ENCODE results near the gene FBXW4.
"Not testable (repeated sequence)": the region's sequence is repeated elsewhere in the genome, so short reads cannot be mapped to it uniquely, and the experiment has no call there.

FBXW4 gene

DNA sequence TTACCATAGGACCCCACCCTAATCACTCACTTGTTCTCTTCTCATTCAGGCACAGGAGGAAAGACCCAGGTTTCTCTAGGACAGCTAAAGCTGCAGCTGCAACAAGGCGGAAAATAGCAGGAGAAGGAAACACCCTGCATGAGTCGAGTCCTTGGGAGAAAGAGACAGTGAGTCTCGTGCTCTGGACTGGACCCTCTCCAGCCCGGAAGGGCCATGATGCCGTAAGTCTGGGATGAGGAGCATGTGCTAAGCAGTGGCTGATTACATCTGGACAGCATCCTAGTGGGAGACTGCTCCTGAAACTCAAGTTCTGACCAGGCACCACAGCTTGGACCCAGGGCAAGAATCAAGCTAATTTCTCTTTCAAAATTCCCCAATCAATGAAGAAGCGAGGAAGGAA, 39.4 kb downstream of the FBXW4 start:
- no peak for DNase-seq (ENCODE audit: low read depth in 2 of 2)

DNA sequence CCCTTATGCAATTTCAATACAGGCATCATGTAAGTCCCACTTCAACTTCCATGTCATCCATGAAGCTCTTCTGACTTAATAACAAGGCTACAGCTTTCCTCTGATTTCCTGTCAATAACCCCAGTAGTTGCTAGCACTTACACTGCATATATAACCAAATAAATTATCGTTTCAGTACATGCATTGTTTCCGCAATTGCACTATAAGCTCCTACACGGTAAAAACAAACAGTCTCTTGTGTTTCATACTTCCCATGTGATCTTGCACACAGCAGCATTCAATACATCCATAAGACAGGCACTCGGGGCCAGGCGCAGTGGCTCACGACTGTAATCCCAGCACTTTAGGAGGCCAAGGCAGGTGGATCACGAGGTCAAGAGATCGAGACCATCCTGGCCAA, 41.4 kb downstream of the FBXW4 start:
- DNase-seq (ENCODE audit: low read depth in 2 of 2): no peak

DNA sequence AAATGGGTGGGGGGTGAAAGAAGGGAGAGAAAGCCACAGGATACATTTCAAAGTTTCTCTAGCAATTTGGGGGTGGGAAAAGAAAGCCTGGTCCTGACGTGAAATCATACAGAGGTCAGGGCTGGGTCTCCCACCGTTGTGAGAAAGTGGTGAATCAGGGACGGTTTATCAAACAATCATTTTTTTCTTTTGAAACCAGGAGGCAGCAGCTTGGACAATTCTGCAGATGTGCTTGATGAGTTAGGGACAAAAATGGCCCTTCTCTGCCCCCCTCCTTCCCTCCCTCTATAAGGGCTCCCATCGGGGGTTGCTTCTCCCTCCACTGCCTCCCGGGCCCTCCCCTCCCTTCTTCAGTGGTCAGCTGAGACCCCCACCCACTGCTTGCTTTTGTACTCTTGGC, 43.6 kb downstream of the FBXW4 start:
- DNase-seq (ENCODE audit: low read depth in 2 of 2): no peak

DNA sequence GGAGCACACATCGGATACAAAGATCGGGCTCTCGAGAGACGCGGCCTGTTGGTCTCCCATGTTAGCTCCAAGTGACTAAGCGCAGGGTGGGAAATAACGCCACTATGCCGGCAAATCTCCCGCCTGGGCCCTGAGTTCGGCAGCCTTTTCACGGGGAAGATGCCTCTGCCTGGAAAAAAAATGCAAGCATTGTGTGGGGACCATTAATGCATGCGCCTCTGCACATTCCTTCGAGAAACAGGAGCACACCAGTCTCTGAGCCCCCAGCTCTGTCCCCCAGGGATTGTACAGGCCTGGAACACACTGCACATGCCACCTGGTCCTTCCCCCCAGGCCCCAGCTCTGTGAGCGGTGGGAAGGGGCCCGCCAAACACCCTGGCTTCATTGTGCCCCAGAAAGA, 44.1 kb downstream of the FBXW4 start:
- DNase-seq (ENCODE audit: low read depth in 2 of 2): no peak

DNA sequence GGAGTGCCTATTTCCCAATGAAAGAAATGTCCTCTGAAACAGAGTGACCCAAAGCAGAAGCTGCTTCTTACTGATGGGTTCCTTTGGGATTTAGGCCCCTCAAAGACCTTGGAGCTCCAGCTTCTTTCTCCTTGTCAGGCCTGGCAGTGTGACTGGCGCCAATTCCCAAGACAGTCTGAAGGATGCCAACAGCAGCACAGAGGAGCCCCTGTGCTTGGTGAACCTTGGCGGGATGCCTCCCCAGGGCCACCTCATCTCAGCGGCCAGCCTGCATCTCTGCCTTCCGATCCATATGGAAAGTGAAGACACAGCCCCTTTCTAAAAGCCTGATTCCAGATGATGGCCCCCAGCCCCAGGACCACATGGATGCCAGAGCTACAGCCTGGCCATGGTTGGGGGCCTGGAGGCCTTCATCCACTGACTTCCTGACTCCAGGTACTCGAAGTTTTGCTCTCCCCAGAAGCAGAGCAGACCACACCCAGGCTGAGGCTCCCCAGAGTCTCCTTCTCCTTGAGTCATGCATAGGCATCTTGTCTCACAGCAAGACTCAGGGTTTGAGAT, 45.4 kb downstream of the FBXW4 start:
- DNase-seq (ENCODE audit: low read depth in 2 of 2): no peak

DNA sequence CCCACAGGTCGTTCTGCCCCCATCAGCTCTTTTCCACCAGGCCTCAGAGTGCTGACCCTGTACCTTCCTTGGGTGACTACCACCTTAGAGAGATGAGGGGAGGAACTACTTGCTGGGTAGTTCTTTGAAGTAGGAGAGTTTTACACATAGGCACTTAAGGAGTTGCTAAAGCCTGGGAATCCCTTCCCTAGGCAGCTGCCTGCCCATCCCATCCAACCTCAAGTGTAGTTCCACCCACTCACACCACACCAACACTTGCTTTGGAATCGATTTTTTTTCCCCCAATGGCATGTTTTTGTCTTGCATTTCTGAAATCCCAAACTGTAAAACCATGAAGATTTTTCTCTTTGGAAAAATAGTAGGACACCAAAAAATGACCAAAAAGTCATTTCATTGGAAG, 47.7 kb downstream of the FBXW4 start:
- no peak for DNase-seq (ENCODE audit: low read depth in 2 of 2)

DNA sequence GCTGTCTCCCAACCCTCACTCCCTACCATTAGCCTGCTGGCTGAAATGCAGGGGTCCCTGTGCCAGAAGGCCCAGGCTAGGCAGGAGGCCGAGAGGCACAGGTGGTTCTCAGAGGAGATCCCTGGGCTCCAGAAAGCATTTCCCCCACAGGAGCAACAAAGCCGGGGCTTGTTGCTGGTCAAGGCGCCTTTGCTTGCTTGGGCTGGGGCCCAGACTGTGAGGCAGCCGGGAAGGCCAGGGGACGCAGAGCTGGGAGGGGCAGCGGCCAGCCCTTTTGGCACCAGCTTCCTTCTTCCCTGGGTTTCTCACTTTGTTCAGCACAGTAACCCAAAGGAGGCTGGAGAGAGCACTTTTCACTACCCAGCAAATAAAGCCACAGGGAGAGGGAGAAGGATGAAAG, 48.6 kb downstream of the FBXW4 start:
- DNase-seq (ENCODE audit: low read depth in 2 of 2): no peak

DNA sequence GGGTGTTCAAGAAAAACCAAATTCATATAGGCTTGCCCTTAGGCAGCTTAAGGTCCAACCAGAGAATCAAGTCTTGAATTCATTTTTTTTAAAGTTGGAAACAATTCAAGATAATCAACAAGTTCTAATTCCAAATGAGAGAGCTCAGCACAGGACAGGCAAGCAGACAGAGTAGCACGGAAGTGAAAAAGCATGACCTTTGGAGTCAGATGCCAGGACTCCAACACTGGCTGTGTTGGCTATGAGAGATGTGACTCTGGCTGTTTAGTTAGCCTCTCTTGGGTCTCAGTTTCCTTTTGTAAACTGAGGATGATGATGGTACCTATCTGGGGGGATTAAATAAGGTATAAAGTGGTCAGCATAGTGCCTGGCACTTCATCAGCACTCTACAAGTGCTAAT, 49.3 kb downstream of the FBXW4 start:
- no peak for DNase-seq (ENCODE audit: low read depth in 2 of 2)

DNA sequence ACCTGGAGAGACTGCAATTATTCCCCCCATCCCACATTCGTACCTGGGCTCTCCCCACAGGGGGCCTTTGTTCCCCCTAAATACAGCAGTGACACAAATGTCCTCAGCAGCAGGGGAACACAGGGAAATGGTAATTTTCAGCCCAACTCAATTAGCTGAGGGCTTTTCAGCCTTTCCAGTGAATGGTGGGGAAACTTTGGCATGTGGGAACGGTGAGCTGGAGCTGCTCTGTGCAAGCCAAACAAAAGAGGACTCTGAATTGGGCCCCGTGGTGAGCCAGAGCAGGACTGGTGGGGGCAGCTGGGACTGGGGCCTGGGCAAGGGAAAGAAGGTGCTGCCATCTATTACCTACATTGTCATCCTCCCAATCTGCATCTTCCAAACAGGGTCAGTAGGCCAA, 51.0 kb downstream of the FBXW4 start:
- DNase-seq (ENCODE audit: low read depth in 2 of 2): no peak

DNA sequence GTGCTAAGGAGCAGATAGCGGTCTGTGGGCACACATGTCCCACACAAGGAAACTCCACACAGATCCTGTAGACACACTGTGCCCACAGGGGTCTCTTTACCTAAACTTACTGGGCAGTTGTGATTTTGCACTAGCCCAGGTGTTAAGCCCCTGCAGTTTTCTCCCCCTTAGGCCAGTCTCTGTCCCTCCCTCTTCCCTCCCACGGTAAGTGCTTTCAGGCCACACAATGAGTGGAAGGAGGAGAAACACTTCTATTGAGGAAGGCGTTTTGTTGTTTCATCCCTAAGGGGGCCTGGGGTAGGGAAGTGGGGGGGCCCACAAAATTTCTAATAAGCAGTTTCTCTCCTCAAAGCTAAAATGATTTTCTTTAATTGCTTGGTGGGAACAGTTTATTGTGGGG, 51.4 kb downstream of the FBXW4 start:
- no peak for DNase-seq (ENCODE audit: low read depth in 2 of 2)

DNA sequence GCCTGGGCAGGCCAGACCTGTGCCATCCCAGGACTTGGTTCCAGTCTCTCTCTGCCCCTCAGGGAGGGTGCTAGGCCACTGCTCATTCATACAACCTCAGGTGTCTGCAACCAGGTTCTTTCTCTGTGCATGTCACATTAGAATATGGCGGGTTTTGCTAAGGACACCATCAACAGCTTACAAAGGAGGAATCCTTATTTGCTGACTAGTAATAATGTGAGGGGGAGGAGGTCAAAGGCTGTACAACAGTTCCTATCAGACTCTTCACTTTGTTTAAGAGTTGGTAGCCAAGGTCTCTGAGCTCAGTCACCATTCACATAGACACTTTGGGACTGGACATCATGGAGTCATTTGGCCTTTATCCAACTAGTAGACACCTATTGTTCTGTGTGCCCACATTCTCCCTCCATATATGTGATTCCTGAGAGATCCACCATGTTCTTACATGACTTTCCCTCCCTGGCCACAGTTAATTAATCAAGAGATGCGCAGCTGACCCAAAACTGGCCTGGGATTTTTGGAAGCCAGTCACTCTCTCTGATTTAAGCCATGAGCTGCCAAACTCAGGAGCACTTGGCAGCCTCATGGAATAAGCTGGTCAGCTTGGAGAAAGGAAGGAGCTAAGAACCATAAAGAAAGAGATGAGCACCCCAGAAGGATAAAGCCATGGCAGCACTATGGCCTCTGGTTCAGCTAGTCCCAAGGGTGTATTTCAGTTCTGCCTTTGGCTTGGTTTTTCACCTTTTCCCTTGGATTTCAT, 55.6 kb downstream of the FBXW4 start:
- no peak for DNase-seq (ENCODE audit: low read depth in 2 of 2)

DNA sequence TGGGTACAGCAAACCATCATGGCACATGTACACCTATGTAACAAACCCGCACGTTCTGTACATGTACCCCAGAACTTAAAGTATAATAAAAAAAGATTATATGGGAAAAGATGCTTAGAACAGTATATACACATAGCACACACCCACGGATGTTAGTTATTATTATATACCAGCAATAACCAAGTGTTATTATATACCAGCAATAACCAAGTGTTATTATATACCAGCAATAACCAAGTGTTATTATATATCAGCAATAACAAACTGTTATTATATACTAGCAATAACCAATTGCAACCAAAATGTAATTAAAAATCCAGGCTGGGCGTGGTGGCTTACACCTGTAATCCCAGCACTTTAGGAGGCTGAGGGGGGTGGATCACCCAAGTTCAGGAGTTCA, 61.5 kb downstream of the FBXW4 start:
- not testable (repeated sequence) for DNase-seq (ENCODE audit: low read depth in 2 of 2)

DNA sequence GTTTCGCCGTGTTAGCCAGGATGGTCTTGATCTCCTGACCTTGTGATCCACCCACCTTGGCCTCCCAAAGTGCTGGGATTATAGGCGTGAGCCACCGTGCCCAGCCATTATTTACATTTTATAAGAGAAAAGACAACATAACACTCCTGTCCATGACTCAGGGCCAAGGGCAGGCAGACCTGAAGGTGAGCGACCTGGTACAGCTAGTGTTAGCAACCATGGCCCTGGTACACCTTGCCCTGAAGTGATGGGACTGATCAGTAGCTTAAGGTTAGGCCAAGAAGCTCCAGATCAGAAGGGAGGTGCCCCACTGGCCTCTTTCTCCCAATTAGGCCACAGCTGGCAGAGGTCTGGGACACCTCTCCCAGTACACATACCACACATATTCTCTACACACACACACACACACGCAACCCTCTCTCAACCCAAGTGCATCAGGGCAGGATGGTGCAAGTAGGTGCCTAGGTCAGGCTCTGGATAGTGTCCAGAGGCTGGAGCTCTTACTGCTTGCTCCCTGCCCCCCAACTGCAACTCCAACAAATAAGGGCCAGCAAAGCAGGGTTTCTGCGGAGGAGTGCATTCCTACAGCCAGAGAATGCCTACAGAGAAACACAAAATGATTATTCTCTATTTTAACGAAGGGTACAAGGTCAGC, 63.0 kb downstream of the FBXW4 start:
- DNase-seq (ENCODE audit: low read depth in 2 of 2): no peak

DNA sequence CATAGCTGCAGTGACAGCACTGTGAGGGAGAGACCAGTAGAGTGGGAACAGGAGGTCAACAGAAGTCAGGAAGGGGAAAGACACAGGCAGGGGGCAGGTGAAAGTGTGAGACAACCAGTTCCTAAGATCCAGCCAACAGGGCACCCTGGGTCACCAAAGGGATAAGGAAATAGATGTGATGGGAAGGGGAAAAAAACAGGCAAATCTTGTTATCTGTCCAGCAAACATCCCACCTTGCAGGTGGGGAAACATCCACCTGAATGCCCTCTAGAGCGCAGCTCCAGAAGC, 64.4 kb downstream of the FBXW4 start:
- no peak for DNase-seq (ENCODE audit: low read depth in 2 of 2)

DNA sequence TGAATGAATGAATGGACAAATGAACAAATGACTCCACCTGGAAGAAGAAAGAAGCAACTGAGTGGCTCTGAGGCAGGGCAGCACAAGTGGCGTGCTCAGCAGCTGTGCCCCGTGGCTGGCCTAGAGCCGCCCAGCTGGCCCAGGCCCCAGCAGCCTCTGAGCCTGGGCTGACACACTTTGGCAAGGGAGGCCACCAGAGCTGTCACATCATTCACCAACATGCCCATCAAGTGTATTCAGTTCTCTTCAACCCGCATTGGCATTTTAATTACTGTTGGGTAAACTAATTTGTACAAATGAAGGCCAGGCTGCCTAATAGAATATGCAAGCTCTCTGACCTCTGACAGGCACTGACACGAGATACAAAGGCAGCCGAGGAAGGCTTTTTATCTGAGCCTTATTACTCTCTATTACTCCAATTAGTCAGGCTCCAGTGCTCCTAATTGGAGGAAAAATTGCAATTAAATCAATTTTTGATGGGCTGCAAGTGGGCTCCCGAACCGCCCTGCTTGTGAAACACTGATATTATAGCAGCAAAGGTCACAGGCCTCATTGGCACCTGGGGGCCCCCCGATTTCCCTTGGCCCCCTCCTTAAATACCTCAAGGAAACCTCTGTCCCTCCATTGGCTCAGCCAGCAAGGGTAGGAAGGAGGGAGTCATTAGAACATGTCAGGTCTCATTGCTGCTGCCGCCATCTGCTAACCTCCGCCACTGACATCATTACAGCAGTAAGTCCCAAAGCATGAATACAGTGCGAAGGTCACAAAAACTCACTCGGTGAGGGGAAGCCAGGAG, 64.9 kb downstream of the FBXW4 start:
- no peak for DNase-seq (ENCODE audit: low read depth in 2 of 2)

DNA sequence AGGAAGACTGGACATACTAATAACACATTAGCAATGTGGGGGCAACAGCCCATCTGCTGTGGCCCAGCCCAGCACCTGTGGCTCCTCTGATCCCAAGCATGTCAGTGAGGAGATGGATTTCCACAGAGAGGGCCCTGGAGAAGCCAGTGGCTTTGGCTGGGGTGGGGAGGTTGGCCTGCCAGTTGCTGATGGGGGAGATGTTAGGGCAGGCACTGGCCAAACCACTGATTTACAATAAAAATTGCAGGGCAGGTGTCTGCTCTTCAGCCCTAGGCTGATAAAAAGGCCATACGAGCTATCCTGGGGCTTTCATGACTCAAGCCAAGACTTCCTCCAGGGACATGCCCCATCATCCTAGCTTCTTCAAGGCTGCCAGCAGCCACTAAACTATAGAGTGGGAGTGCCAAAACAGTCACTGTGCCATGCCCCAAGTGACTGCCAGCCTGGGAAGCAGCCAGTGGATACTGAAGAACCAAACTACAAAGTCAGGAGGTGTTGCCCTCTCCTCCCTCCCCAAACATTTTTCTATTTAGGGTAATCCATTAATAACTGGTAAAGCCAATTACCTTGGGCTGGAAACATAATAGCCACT, 69.1 kb downstream of the FBXW4 start:
- DNase-seq (ENCODE audit: low read depth in 2 of 2): no peak

DNA sequence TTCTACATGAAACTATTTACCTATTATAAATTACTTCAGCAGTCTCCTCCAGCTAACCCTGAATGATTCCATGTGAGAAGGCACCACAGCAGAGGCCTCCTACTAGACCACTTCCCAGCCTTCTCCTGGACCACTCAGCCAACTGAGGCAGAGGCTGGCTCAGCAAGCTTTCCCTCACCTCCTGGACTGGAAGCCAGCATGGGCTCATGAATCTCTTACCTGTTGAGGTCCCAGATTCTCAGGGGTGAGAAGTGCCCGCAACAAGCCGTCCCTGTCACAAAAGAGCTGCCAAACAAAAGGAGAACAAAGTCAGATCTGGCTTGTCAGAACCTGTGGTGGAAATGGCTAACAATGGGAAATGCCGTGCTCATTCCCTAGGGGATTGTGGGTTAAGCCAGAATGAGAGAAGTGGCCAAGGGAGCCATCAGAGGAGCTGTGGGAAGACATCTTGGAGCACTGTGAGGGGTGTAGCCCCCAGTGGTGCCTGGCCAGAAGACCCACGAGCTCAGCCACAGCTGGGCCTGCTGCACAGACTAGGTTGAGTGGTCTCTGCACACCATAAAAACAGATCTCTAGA, 70.4 kb downstream of the FBXW4 start:
- DNase-seq (ENCODE audit: low read depth in 2 of 2): no peak

DNA sequence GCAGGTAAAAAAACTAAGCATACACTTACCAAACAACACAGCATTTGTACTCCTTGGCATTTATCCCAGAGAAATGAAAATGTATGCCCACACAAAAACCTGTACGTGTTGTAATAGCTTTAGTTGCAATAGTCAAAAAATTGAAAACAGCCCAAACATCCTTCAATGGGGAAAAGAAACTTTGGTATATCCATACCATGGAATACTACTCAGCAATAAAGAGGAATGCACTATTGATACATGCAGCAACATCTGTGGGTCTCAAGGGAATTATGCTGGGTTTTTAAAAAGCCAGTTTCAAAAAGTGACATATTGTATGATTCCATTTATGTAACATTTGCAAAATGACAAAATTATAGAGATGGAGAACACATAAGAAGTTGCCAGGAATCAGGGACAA, 71.4 kb downstream of the FBXW4 start:
- no peak for DNase-seq (ENCODE audit: low read depth in 2 of 2)

DNA sequence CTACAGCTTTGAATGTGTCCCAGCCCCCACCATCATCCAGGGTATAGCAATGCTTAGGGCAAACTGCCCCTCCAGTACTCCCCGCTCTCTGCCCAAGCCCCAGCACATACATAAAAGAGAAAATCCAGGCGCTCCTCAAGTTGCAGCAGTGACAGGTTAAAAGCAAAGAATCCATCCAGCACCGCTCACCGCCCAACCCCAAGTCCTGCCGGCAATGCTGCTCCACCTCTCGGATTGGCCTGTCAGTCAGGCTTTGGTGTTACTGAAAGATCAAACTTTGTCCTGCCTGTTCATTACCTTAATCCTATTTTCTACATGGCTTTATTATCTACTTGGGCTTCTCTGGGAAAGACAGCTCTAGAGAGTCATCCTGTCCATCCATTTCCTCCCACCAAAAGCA, 75.0 kb downstream of the FBXW4 start:
- DNase-seq (ENCODE audit: low read depth in 2 of 2): no peak

DNA sequence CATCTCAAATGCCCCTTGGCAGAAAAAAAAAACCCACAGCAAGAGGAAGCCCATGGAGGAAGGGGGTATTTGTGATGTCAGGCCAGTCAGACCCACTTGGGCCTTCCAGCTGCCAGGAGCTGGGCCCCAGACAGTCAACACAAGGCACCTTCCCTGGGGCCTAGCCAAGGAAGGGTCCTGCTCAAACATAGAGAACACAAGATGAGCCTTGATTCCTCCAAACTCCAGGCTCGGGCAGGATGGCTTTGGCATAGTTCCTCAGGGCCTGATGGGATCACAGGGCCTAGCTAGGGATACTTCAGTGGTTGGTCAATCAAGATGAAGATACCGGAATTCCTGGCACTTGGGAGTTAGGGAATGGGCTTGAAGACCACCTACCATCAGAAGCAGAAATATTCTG, 76.1 kb downstream of the FBXW4 start:
- DNase-seq (ENCODE audit: low read depth in 2 of 2): no peak

DNA sequence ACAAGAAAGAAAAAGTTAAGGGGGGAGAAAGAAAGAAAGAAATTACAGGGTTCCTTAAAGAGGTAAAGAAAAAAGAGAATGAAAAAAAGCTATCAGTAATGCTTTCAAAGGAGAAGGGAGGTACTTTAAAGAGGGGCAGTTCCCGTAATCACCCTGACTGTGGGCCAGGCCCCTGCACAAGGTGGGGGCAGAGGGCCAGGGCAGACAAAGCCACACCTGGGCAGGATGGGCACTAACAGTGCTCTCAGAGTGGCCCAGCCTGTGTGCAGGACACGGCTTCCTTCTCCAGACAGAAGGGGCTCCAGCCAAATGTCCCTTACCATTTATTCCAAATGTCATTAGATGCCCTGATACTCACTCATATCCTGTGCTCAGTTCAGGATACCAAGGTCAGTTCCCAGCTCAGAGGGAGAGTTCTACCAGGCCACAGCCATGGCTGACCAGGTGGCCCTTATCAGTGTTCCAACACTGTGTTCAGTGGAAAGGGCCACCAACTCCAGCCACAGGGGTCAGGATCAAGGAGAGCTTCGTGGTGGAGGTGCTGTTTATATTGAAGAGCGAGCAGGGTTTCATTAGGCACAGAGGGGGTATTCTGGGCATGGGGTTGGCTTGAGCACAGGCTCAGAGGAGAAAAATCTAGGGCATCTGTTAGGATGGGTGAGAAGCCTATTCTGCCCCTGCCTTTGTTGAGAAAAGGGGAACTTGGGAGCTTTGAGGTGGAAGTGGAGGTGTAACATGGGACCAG, 77.0 kb downstream of the FBXW4 start:
- DNase-seq (ENCODE audit: low read depth in 2 of 2): no peak

Measured in stimulated activated CD8-positive, alpha-beta memory T cell treated with anti-CD3 and anti-CD28 coated beads, Interleukin-7, amount 100 ng/mL, for 1 hour (primary cell).